Brain microvascular endothelial cell (primary cell): Measurements from ENCODE around the gene COL4A6.
"Not testable (repeated sequence)": the region's sequence is repeated elsewhere in the genome, so short reads cannot be mapped to it uniquely, and the experiment has no call there.

Experiments
- DNase-seq: peaks from one replicate; pipeline ENCODE4 v3.0.0-alpha.2; 2020
- H3K27ac ChIP-seq: fragments of 250-450 bp; sonication (Bioruptor Pico); 2 replicates; pipeline ENCODE4 v1.5.1; 2020; ENCODE audit warnings: mild to moderate bottlenecking, moderate library complexity
- H3K27me3 ChIP-seq: fragments of 250-450 bp; sonication (Bioruptor Pico); replicated peaks from 2 replicates; pipeline ENCODE4 v1.5.1; 2020; ENCODE audit warnings: mild to moderate bottlenecking
- H3K36me3 ChIP-seq: fragments of 250-450 bp; sonication (Bioruptor Pico); replicated peaks from 2 replicates; pipeline ENCODE4 v1.5.1; 2020; ENCODE audit warnings: mild to moderate bottlenecking
- H3K4me3 ChIP-seq: 2 replicates; pipeline ENCODE4 v1.5.1; 2011; ENCODE audit warnings: low read depth, mild to moderate bottlenecking, control low read depth, low read length, moderate library complexity
- in situ Hi-C: cut with HindIII; loops from 2 replicates; pipeline ENCODE4 v1.10.0; 2017; ENCODE audit warnings: low sequenced_read_pairs, low pct_ligation_motif_present
- TF ChIP-seq, protein P1 (sequence below): IDR thresholded peaks from 2 replicates; pipeline ENCODE4 v1.5.1; 2011; ENCODE audit warnings: low read depth, mild to moderate bottlenecking, moderate library complexity, low read length, control low read depth, inconsistent platforms; ENCODE audit errors: missing control alignments

Gene COL4A6

DNA sequence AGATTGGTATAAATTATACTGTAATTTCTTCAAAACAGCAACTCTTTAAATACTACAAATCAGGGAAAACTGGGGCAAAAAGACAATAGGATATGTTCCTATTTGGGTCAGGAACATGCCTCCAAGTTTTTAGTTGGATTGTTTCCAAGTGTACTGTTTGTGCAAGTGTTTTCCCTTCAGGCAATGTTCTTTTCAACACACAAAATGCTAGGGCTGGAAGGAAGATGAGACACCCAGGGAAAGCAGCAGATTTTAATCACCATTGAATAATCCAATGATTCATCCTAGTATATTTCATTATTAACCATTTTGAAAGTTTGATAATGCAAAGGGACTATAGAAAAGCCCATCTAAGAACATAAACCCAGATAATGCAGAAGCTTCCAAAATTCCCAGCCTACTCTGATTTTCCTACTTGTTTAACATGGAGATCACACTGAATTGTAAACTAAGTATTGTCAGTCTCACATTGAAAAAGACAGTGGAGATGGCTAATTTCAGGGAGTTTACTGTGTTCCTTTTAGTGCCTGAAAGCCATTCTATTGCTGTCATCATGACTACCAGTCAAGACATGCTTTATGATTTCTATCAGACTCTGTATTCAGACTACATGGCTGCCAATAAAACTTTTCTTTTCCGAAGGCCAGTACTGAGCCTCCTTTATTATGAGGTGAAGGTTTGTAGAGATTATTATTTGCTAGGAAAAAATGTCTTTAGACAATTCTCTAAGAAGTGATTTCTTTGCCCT lies 38.6 kb downstream of the COL4A6 start:
- H3K36me3 ChIP-seq, result no peaks in the 10 kb centered on the region
- TF ChIP-seq, protein P1, sequence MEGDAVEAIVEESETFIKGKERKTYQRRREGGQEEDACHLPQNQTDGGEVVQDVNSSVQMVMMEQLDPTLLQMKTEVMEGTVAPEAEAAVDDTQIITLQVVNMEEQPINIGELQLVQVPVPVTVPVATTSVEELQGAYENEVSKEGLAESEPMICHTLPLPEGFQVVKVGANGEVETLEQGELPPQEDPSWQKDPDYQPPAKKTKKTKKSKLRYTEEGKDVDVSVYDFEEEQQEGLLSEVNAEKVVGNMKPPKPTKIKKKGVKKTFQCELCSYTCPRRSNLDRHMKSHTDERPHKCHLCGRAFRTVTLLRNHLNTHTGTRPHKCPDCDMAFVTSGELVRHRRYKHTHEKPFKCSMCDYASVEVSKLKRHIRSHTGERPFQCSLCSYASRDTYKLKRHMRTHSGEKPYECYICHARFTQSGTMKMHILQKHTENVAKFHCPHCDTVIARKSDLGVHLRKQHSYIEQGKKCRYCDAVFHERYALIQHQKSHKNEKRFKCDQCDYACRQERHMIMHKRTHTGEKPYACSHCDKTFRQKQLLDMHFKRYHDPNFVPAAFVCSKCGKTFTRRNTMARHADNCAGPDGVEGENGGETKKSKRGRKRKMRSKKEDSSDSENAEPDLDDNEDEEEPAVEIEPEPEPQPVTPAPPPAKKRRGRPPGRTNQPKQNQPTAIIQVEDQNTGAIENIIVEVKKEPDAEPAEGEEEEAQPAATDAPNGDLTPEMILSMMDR, result no peak
- H3K27ac ChIP-seq, result peak overlapping the region; percentile 27
- H3K27me3 ChIP-seq, result no peaks in the 10 kb centered on the region
- no peak overlapping the region for H3K4me3 ChIP-seq
- DNase-seq, result peak; percentile 5
- in situ Hi-C loops, result no loop called here

DNA sequence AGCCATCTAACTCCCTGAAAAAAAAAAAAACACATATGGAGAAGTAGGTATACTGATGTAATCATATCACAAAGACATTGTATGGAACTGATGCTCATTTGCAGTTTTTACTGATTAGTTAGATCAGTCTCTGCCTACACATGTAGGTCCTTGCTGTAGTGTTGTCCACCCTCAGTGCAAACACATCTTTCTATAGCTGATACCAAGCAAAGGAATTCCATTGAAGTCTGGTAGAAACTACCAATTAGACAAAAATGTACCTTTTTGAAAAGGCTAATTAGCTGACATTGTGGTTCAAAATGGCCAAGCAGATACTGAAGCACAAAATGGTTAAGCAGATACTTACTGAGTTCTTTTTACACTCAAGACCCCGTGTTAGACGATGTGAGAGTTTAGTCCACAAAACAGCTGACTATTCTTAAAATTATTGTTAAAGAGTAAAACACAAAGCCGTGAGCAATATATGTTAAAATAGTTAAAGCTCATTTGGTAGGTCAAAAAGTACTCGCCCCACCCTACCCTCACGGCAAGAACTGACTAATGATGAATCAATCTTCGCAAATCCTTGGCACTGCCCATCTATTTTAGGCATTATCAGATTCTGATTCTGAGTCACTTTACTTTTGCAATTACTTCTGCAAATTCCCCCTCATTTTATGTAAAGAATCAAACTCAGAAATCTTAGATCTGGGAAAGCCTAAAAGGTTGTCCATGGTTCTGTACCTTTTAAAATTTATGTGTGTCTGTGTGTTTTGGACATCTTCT lies 40.4 kb downstream of the COL4A6 start:
- H3K27ac ChIP-seq, result peak overlapping the region; percentile 12
- H3K36me3 ChIP-seq, result no peaks in the 10 kb centered on the region
- in situ Hi-C loops, result no loop called here
- H3K27me3 ChIP-seq, result no peaks in the 10 kb centered on the region
- TF ChIP-seq, protein P1, result no peak
- DNase-seq, result peak; percentile 27
- no peak overlapping the region for H3K4me3 ChIP-seq

DNA sequence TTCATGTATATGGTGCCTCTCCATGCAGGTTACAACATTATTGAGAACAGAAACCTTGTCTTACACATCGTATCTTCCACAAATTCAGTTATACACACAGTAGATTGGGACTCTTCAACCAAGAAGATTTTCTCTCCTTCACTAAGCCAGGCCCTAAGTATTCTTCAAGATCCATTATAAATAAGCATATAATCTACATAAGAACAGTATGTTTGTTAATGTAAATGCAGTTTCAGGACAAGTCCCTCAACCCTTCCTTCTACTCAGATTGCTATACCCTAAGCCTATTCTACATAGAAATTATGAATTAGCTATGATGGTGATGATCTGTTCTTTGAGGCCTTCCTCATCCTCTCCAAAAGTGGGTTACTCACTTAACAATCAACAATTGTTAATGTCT lies 41.2 kb downstream of the COL4A6 start:
- TF ChIP-seq, protein P1, result no peak
- Histone ChIP-seq H3K4me3 (no peak overlapping the region), H3K27ac (no peak overlapping the region), H3K36me3 (no peaks in the 10 kb centered on the region), H3K27me3 (no peaks in the 10 kb centered on the region)
- in situ Hi-C loops, result no loop called here
- DNase-seq, result no peak

DNA sequence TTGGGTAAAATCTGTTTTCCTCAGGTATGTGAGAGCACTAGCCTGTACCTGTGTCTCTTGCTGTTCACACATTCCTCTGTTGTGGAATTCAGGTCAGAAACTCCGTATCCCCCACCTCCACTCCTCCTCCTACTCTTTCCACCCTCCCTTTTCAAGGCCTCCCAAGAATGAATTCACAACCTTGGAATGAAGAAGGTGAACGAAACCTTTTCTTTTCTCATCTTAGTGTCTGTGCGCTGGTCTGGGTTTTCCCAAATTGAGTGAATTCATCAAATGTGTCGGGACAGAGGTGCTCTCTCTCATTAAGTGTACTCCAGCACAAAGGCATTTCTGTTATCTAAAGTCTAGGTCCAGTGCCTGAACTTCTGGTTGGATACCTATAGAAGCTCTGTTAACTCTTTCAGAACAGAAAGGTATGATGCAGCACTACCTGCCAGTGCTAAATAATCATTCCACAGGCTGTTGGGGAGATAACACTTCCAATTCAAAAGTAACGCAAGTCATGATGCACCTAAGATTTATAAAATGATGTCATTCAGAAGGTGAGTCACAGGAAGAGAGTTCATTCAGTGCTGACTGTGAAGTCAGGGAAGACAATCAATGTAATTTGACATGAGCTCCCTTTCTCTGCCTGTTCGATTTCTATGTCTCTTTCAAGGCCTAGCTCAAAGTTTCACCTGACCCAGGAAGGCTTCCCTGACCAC lies 41.9 kb downstream of the COL4A6 start:
- Histone ChIP-seq H3K36me3 (no peaks in the 10 kb centered on the region), H3K27ac (no peak overlapping the region), H3K4me3 (no peak overlapping the region), H3K27me3 (no peaks in the 10 kb centered on the region)
- DNase-seq, result no peak
- TF ChIP-seq, protein P1, result no peak
- in situ Hi-C loops, result no loop called here

DNA sequence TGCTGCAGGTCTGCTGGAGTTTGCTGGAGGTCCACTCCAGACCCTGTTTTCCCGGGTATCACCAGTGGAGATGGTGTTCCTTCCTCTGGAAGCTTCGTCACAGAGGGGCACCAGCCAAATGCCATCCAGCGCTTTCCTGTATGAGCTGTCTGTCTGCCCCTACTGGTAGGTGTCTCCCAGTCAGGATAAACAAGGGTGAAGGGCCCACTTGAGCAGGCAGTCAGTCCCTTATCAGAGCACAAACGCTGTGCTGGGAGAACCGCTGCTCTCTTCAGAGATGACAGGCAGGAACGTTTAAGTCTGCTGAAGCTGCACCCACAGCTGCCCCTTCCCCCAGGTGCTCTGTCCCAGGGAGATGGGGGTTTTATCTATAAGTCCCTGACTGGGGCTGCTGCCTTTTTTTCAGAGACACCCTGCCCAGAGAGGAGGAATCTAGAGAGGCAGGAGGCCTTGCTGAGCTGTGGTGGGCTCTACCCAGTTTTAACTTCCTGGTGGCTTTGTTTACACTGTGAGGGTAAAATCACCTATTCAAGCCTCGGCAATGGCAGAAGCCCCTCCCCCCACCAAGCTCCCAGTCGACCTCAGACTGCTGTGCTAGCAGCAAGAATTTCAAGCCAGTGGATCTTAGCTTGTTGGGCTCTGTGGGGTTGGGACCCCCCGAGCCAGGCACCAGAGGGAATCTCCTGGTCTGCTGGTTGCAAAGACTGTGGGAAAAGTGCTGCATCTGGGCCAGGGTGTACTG lies 47.1 kb downstream of the COL4A6 start:
- DNase-seq, H3K27me3 ChIP-seq, H3K36me3 ChIP-seq, H3K27ac ChIP-seq, in situ Hi-C loops, H3K4me3 ChIP-seq: not testable (repeated sequence)
